ENCODE measurements around the gene KRCC1. TPM values are rescaled to one million over a fixed set of nuclear protein-coding genes. Genes with fewer than 3 reads are reported as not detected.
A peak's percentile ranks its signal among the peaks of the same experiment; 100 is the strongest.
"Not testable (repeated sequence)": the region's sequence is repeated elsewhere in the genome, so short reads cannot be mapped to it uniquely, and the experiment has no call there.

KRCC1 gene
- total RNA-seq, 1 donor from 2014 or later, result 14.5 TPM

DNA sequence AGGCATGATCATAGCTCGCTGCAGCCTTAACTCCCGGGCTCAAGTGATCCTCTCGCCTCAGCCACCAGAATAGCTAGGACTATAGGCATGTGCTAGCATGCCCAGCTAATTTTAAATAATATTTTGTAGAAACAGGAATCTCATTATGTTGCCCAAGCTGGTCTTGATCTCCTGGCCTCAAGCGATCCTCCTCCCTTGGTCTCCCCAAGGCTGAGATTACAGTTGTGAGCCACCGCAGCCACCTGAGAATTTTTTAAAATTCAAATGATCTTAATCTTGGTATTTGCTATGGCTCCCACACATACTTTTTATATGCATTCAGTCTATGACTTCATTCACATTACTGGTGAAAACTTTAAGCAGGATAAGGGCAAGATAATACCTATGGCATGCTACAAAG is 13.1 kb downstream of the KRCC1 start:
- no peak for DNase-seq (ENCODE audit: low read depth in 2 of 2)

GRCh38 chr2:88038263-88039105 is 17.1 kb downstream of the KRCC1 start:
- DNase-seq (ENCODE audit: low read depth in 2 of 2), result peak in 1 of 2 donors; percentile 53

- no peak for DNase-seq (ENCODE audit: low read depth in 2 of 2)
Observed at GRCh38 chr2:88036606-88037005, 19.0 kb downstream of the KRCC1 start.

GRCh38 chr2:88036182-88036581 is 19.4 kb downstream of the KRCC1 start:
- DNase-seq (ENCODE audit: low read depth in 2 of 2), result no peak

- DNase-seq (ENCODE audit: low read depth in 2 of 2), result no peak
Observed at GRCh38 chr2:88032070-88032702, 23.4 kb downstream of the KRCC1 start.

- no peak for DNase-seq (ENCODE audit: low read depth in 2 of 2)
Observed at GRCh38 chr2:88028931-88029330, 26.7 kb downstream of the KRCC1 start.

- no peak for DNase-seq (ENCODE audit: low read depth in 2 of 2)
Observed at GRCh38 chr2:88027697-88028389, 27.7 kb downstream of the KRCC1 start.

GRCh38 chr2:88024509-88024908 is 31.1 kb downstream of the KRCC1 start:
- no peak for DNase-seq (ENCODE audit: low read depth in 2 of 2)

- DNase-seq (ENCODE audit: low read depth in 2 of 2), result no peak
Observed at GRCh38 chr2:88022669-88022921, 33.0 kb downstream of the KRCC1 start.

- DNase-seq (ENCODE audit: low read depth in 2 of 2), result no peak
Observed at GRCh38 chr2:88019985-88020384, 35.6 kb downstream of the KRCC1 start.

- DNase-seq (ENCODE audit: low read depth in 2 of 2), result no peak
Observed at GRCh38 chr2:88018909-88019308, 36.7 kb downstream of the KRCC1 start.

DNA sequence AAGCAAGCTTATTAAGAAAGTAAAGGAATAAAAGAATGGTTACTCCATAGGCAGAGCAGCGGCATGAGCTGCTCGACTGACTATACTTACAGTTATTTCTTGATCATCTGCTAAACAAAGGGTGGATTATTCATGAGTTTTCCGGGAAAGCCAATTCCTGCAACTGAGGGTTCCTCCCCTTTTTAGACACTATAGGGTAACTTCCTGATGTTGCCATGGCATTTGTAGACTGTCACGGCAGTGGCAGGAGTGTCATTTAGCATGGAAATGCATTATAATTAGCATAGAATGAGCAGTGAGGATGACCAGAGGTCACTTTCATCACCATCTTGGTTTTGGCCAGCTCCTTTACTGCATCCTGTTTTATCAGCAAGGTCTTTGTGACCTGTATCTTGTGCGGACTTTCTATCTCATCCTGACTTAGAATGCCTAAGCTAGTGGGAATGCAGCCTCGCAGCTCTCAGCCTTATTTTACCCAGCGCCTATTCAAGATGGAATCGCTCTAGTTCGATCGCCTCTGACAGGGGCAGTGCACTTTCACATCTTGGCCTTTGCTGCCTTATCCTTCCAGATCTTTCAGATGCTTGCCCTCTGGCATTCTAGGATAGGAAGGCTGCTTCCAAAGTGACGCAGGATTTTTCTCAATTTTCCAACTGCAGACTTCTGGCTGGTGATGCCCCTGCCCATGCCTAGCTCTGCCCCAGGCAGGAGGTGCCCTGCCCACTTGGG is 37.3 kb downstream of the KRCC1 start:
- not testable (repeated sequence) for DNase-seq (ENCODE audit: low read depth in 2 of 2)

DNA sequence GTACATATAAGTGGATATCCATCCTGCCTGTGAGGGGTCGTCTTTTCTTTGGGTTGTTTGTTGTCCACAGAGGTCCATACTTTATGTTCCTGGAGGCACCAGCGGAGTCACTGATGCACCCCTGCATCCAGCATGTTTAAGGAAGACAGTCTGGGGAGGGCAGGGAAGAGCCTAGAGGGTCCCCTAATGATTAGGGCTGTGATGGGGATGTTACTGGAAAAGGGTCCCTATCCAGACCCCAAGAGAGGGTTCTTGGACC is 37.9 kb downstream of the KRCC1 start:
- not testable (repeated sequence) for DNase-seq (ENCODE audit: low read depth in 2 of 2)

GRCh38 chr2:88016960-88017779 is 38.4 kb downstream of the KRCC1 start:
- no peak for DNase-seq (ENCODE audit: low read depth in 2 of 2)

- DNase-seq (ENCODE audit: low read depth in 2 of 2), result peak; percentile 72 to 73
Observed at GRCh38 chr2:88016086-88016959, 39.3 kb downstream of the KRCC1 start, which contains the start of gene RNU2-63P. RNU2-63P (minus strand) TSS chr2:88016547.

DNA sequence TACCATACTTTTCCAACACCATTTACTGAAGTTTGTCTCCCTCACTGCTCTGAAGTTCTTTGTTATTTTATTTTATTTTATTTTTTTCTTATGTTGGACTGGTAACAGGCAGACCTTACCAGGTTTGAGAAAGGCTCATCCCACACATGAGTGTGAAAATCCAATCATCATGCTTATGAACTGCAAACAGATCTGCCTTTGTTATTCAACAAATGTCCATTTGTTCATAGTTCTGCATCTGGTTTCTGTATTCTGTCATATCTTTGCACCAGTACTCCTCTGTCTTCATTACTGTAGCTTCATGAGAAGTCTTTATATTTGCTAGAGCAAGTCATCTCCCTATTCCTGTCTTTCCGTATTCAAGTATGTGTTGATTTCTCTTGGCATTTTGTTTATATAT is 44.6 kb downstream of the KRCC1 start:
- no peak for DNase-seq (ENCODE audit: low read depth in 2 of 2)

DNA sequence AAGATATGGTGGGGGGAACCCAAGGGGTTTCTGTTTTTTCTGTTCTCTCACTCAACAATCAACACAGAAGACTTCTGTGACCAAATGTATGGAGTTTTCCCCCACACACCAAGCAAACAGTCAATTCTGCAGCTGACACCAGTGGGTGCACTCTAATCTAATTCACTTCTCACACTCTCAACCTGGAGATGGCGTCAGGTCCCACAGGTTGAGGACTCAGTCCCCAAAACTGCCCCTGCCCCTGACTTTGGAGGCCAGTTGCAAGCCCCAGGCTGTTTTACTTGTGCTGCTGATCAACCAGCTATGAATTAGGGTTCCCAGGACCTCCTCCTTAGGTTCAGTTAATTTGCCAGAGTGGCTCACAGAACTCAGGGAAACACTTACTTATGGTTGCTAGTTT is 45.4 kb downstream of the KRCC1 start:
- no peak for DNase-seq (ENCODE audit: low read depth in 2 of 2)

DNA sequence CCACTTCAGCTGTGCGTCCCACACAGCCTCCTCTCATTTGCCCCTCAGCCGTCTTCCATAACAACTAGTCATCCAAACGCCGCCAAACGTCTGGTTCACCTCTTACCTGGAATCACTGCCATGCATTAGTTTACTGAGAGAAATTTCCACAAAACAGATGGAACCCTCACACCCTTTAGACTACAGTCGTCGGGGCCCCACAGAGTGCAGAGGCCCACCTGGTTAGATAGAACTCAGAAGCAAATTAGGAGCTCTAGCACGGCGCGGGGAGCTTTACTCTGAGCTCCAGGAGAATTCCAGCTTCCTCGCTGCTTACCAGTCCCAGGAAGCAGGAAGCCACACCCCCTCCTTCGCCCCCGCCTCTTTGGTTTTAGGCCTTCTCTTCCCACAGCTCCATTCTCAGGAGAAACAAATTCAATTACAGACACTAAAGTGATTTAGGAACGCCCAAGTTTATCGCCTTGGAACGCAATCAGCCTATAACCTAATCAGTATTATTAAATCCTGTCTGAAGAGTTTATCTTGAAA is 48.6 kb downstream of the KRCC1 start:
- no peak for DNase-seq (ENCODE audit: low read depth in 2 of 2)

DNA sequence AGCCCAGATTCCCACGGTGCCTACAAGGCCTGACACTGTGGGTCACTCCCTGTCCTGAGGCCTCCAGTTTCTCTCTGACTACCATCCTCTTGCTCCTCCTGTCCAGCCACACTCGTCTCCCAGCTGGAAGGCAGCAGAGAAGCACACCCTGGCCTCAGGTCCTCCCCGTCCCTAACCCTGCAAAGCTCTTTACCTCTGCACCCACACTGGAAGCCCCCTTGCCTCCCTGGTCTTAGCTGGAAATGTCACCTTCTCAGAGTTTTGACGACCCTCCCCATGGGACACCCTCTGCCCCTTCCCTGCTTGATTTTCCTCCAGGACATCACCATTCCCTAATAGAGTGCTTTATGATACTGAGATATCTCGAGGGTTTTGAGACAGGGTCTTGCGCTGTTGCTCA is 49.8 kb downstream of the KRCC1 start:
- no peak for DNase-seq (ENCODE audit: low read depth in 2 of 2)
